Duodenal mucosa (tissue), 2 donors: ENCODE results near the gene CGNL1.

Source experiments
- H3K27ac ChIP-seq: one replicate; pipeline ENCODE4 v1.7.0; 2013; ENCODE audit warnings: low read depth, low read length
- H3K27me3 ChIP-seq, 2 donors: one replicate each; pipeline ENCODE4 v1.7.0; 2013; ENCODE audit warnings: low read length in 2 of 2, control low read depth in 1 of 2; ENCODE audit not compliant: insufficient read depth in 2 of 2, control insufficient read depth in 1 of 2
- H3K36me3 ChIP-seq, 2 donors: one replicate each; pipeline ENCODE4 v1.7.0; 2013; ENCODE audit warnings: low read length in 2 of 2, control low read depth in 1 of 2; ENCODE audit not compliant: insufficient read depth in 2 of 2, control insufficient read depth in 1 of 2
- H3K4me1 ChIP-seq, 2 donors: one replicate each; pipeline ENCODE4 v1.7.0; 2013; ENCODE audit warnings: low read length in 2 of 2, control low read depth in 1 of 2; ENCODE audit not compliant: insufficient read depth in 2 of 2, control insufficient read depth in 1 of 2
- H3K4me3 ChIP-seq, 2 donors: one replicate each; pipeline ENCODE4 v1.7.0; 2013; ENCODE audit warnings: low read length in 2 of 2, low read depth in 1 of 2
- H3K9ac ChIP-seq, 2 donors: one replicate each; pipeline ENCODE4 v1.7.0; 2013; ENCODE audit warnings: low read length in 2 of 2, low read depth in 1 of 2
- H3K9me3 ChIP-seq, 2 donors: one replicate each; pipeline ENCODE4 v1.7.0; 2013; ENCODE audit warnings: low read length in 2 of 2, control low read depth in 1 of 2; ENCODE audit not compliant: control insufficient read depth in 1 of 2

The CGNL1 gene

DNA sequence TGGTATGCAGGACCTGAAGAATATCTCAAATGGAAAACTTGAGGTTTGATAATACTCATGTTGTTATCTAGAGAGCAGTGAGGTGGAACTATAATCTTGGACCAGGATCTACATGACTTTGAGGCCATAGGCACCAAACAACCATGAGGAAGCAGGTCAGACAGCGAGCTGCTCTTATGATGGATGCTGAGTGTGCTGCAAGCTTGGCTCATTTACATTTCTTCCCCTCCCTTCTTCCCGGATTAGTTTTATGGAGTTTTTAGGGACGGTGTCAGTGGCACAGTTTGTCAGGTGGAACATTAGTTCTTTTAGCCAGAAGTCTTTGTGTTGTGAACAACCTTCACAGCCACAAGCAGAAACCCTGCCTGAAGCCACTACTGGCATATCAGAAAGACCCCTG, 207.4 kb downstream of the CGNL1 start:
- Histone ChIP-seq H3K9me3 (peaks cover 14 to 15% of the 10 kb centered on the region in 2 donors), H3K4me3 (no peak overlapping the region), H3K27me3 (no peaks in the 10 kb centered on the region), H3K27ac (no peak overlapping the region), H3K4me1 (peaks cover 29 to 37% of the 10 kb centered on the region in 2 donors), H3K9ac (no peak overlapping the region), H3K36me3 (no peaks in the 10 kb centered on the region)

DNA sequence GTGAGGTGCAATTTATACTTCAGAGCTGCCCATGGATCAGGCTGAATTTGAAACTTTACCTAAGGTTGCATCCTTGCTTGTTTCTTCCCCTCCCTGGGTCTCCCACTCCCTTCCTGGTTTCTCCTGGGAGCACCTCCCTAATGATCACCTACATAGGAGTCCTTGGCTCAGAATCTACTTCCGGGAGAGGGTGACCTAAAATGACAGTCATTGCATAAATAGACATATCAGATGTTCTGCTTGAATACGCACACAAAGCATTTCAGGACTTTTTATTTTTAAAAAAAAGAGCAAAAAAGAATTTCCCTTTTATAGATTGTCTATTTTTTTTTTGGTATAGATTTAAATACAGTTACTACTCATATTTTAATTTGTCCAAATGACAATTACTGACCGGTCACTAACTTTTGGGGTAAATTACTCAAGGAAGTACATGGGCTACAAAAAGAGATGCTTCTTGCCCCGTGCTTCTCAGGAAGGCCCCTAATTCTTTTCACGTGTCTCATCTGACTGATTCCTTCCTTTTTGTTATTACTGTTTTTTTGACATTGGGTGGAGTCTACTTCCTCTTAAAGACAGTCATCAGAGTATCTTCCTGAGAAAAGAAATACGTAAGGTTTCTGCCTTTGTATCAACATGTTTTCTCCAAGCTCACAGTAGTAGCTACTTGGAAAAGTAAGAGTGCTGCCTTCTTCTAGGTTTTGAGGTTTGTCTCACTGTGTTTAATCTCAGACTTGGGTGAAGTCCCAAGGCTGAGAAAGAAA, 210.5 kb downstream of the CGNL1 start:
- H3K36me3 ChIP-seq = no peaks in the 10 kb centered on the region
- no peak overlapping the region for H3K9ac ChIP-seq
- no peaks in the 10 kb centered on the region for H3K27me3 ChIP-seq
- H3K4me1 ChIP-seq = peaks cover 16 to 23% of the 10 kb centered on the region in 2 donors
- H3K9me3 ChIP-seq = peaks cover 14 to 15% of the 10 kb centered on the region in 2 donors
- H3K4me3 ChIP-seq = no peak overlapping the region
- no peak overlapping the region for H3K27ac ChIP-seq

DNA sequence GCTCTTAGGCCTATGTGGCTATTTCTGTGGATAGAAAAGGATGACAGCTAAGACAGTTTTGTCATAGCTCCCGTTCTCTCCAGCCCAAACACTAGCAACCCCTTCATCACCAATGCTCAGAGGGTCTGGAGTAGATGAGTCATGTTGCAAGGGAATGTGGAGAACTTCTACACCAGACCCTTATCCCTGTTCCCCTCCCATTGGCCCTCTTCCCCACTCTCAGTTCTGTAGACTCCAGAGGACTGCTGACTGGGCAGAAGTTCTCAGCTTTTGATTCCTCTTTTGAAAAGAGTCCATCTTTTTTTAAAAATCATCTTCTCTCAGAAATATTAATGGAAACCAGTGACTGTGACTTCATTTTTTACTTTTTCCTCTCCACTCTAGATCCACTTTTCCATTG, 213.0 kb downstream of the CGNL1 start:
- no peak overlapping the region for H3K4me3 ChIP-seq
- H3K27me3 ChIP-seq = no peaks in the 10 kb centered on the region
- no peak overlapping the region for H3K9ac ChIP-seq
- H3K27ac ChIP-seq = no peak overlapping the region
- H3K9me3 ChIP-seq = no peaks in the 10 kb centered on the region
- H3K36me3 ChIP-seq = no peaks in the 10 kb centered on the region
- H3K4me1 ChIP-seq = peaks cover 13 to 29% of the 10 kb centered on the region in 2 donors

DNA sequence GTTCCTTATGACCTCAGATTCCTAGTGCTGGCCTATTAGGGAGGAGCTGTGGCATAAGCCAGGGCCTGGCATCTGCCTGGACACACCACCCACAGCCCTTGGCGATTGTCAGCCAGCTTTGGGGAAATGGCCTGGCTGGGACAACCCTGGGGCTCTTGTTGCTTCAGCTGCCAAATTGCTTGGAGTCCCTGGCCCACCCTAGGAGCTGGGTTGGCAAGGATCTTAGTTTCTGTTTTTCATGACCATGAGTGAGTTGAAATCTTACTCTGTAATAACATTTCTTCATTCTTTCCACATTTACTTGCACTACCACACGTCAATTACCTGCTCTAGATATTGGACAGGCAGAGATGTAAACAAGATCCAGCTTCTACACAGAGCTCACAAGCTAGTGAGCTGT, 213.4 kb downstream of the CGNL1 start:
- H3K9ac ChIP-seq = no peak overlapping the region
- H3K36me3 ChIP-seq = no peaks in the 10 kb centered on the region
- no peak overlapping the region for H3K27ac ChIP-seq
- H3K4me3 ChIP-seq = no peak overlapping the region
- H3K4me1 ChIP-seq = peaks cover 17 to 34% of the 10 kb centered on the region in 2 donors
- H3K27me3 ChIP-seq = no peaks in the 10 kb centered on the region
- H3K9me3 ChIP-seq = no peaks in the 10 kb centered on the region

DNA sequence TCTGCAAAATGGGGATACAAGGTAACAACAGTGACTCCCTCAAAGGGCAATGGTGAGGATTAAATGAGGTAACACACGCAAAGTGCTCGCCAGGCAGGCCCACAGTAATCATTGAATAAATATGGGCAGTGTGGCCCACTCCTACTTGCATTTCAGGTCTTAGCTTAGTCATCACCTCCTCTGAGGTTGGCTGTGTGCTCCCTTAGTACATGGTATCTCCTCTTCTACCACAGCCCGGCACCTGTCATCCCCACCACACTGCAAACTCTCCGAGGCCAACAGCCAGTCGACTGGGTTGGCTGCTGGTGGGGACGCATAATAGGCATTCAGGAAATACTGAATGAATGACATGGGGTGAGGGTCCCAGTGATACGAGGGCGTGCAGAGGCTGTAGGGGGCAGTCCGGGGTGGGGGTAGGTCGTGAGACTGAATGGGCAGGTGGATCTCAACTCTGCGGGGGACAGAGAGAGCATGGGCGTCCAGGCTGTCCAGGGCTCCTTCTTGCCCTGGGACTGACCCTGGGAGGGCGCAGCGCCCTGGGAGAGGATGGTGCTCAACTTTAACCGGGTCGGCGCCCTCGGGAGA, 215.0 kb downstream of the CGNL1 start:
- Histone ChIP-seq H3K9ac (peak overlapping the region; percentile 55 to 59), H3K36me3 (no peaks in the 10 kb centered on the region), H3K4me3 (peak overlapping the region; percentile 70 to 71), H3K9me3 (no peaks in the 10 kb centered on the region), H3K27me3 (no peaks in the 10 kb centered on the region), H3K4me1 (peaks cover 29 to 47% of the 10 kb centered on the region in 2 donors), H3K27ac (peak overlapping the region; percentile 11)

DNA sequence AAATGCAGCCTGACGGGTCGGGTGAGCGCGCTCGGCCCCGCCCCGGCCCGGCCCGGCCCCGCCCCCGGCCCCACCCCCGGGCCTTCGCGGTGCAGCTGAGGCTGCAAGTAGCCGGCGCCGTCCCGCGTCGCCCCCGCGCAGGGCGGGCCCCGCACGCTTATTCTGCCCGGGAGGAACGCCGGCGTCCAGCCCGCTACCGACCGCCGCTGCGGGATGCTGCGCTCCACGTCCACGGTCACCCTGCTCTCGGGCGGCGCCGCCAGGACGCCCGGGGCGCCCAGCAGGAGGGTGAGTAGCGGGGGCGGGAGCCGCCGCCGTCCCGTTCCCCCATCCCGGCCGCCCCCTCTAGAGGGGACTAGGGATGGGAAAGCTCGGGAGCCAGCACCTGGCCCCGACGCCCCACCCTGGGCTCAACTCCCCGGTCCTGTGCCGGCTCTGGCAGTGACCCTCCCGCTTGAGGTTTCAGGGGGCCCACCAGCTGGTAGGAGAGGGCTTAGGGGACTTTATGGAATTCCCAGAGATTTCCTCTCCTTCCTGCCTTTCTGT, 215.6 kb downstream of the CGNL1 start, which contains the start of gene MYZAP:
MYZAP (plus strand) TSS at position 83 of the 546 bp plus-strand sequence; CDS start at position 214, 131 bp downstream.
- no peaks in the 10 kb centered on the region for H3K9me3 ChIP-seq
- peak within 1 kb of the TSS; percentile 70 to 71 for H3K4me3 ChIP-seq
- H3K27me3 ChIP-seq = no peaks in the 10 kb centered on the region
- peaks cover 31 to 50% of the 10 kb centered on the region in 2 donors for H3K4me1 ChIP-seq
- peak within 1 kb of the TSS; percentile 39 for H3K27ac ChIP-seq
- H3K36me3 ChIP-seq = no peaks in the 10 kb centered on the region
- peak within 1 kb of the TSS; percentile 65 to 74 for H3K9ac ChIP-seq

DNA sequence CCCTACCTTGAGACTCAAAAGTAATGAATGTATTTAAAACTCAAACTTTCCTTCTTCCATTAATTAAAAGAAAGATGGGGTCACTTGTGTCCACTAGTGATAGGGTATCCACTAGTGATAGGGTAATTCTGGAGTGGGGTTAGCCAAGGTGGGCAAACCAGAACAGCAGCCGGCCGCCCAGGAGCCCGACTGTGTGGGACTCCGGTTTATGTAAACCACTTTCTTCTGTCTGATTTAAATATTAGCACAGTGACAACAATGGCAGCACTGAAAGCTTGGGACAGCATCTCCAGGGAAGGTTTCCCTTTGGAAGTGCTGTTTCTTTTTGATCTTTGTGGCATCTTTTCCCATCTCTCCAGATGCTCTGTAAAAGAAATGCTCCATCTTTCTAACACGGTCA, 216.1 kb downstream of the CGNL1 start:
- peaks cover 37 to 55% of the 10 kb centered on the region in 2 donors for H3K4me1 ChIP-seq
- peak overlapping the region; percentile 39 for H3K27ac ChIP-seq
- no peaks in the 10 kb centered on the region for H3K27me3 ChIP-seq
- no peaks in the 10 kb centered on the region for H3K36me3 ChIP-seq
- H3K9me3 ChIP-seq = no peaks in the 10 kb centered on the region
- H3K4me3 ChIP-seq = peak overlapping the region; percentile 62 to 70
- peak overlapping the region; percentile 65 to 74 for H3K9ac ChIP-seq

DNA sequence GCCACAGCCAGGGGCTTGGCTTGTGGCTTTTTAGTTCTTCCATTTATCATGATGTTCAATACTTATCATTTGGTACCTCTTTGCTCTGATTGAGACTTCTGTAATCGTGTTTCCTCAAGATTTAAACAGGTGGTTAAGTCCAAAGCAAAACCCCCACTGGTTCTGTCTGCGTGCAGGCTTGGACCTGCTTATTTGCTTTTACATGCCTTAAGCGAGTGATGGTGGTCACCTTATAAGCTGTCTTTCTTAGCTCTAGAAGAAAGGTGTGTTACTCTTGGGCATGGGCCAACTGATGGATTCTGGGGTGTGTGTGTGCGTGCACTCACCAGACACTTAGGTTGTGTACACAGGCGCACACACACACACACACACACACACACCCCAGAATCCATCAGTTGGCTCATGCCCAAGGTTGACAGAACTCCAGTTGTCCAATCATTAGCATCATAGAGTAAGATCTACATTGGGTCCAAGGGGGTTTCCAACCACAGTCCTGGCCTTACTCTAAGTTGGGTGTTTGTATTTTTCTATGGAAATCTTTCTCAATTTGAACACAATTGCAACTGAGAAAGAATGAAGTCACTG, 216.6 kb downstream of the CGNL1 start:
- Histone ChIP-seq H3K4me1 (peaks cover 41 to 60% of the 10 kb centered on the region in 2 donors), H3K27me3 (no peaks in the 10 kb centered on the region), H3K9ac (peak overlapping the region in 1 of 2 donors; percentile 74), H3K4me3 (peak overlapping the region; percentile 62 to 70), H3K9me3 (no peaks in the 10 kb centered on the region), H3K36me3 (no peaks in the 10 kb centered on the region), H3K27ac (no peak overlapping the region)

DNA sequence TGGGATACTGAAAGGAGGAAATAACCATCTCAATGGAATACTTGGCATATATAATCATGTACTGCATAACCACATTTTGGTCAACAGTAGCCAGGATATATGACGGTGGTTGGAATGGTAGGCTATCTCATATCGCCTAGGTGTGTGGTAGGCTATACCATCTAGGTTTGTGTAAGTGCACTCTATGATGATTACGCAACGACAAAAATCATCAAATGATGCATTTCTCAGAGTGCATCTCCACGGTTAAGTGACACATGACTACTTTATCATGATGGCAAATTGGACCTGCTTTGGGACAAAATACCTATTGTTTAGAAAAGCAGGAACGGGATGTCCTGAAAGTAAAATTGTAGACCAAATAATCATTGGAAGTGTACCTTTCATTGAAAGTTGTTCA, 218.2 kb downstream of the CGNL1 start:
- Histone ChIP-seq H3K36me3 (no peaks in the 10 kb centered on the region), H3K4me3 (no peak overlapping the region), H3K27ac (no peak overlapping the region), H3K9me3 (no peaks in the 10 kb centered on the region), H3K27me3 (no peaks in the 10 kb centered on the region), H3K4me1 (peaks cover 50 to 74% of the 10 kb centered on the region in 2 donors), H3K9ac (no peak overlapping the region)
